DOHH2 (cell line): ENCODE results near the gene CHIC2.

ENCODE experiments used
- CTCF ChIP-seq: fragments of 200-600 bp; sonication (generic); IDR thresholded peaks from one replicate; pipeline ENCODE4 v1.5.1; 2014; ENCODE audit warnings: antibody characterized with exemption, mild to moderate bottlenecking, low read depth, low read length; ENCODE audit not compliant: poor library complexity, severe bottlenecking
- EZH2phosphoT487 ChIP-seq: fragments of 200-600 bp; sonication (generic); IDR thresholded peaks from 2 replicates; pipeline ENCODE4 v1.6.1; 2017; ENCODE audit warnings: borderline replicate concordance, mild to moderate bottlenecking, antibody characterized with exemption, low read length, moderate library complexity, mixed read lengths

- no peak for TF ChIP-seq CTCF
- no peak for TF ChIP-seq EZH2phosphoT487
Measured at GRCh38 chr4:53994382-53995102, 69.9 kb downstream of the CHIC2 start.
